Ramos (cell line): ENCODE data around the gene PSMB7.

ENCODE experiments used
- in situ Hi-C: fragments of 300-500 bp; cut with MboI; formaldehyde crosslinking; loops from one replicate; pipeline ENCODE4 v1.14.3; 2022; ENCODE audit warnings: low sequenced_read_pairs; ENCODE audit not compliant: unreplicated experiment

The PSMB7 gene

DNA sequence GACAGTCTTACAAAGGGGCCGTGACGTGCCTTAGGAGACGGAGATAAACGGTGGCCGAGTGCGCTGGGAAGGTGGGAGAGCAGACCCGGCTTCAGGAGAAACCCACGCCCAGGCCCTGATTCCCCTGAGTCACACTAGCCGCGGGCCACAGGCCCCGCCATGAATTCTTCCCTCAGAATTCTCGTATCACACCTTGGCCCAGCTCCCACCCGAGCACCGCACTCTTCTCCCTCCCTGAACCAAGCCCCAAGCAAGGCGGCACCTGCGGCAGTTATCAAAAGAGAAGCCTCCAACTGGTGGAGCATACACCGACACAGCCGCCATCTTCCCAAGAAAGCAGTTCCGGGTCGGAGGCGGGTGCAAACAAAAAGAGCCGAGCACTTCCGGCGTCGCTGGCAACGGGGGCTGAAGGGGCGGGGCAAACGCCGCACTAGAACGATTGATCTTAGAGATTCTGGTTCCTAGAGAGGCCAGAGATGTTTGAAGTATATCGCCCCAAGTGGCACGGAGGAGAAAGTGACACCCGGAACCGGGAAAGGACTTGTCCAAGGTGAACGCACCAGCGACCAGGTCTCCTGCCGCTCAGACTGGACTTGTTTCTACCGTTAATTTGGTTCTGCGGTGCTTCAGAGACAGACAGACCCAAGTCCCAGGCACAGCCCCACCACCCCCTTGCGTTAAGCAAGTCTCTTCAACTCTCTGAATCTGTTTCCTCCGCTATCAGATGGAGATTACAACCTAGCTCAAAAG, at the start of gene PSMB7:
Gene PSMB7 (minus strand): TSS at position 341 of the 750 bp plus-strand sequence. CDS start 17 bp downstream, at position 324.
- in situ Hi-C loops, result no loop called here

DNA sequence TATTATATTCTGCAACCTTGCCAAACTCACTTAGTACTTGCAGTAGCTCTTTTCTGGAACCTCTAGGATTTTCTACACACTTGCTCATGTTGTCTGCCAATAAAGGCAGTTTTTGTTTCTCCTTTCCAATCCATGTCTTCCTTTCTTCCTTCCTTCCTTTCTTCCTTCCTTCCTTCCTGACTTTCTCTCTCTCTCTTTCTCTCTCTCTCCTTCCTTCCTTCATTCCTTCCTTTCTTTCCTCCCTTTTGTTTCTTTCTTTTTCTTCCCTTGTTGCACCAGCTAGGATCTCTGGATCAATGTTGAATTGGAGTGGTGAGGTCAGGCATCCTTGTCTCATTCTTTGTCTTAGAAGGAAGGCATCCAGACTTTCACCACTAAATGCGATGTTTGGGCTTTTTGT, 47.5 kb upstream of the PSMB7 start:
- in situ Hi-C loops, result no loop called here

DNA sequence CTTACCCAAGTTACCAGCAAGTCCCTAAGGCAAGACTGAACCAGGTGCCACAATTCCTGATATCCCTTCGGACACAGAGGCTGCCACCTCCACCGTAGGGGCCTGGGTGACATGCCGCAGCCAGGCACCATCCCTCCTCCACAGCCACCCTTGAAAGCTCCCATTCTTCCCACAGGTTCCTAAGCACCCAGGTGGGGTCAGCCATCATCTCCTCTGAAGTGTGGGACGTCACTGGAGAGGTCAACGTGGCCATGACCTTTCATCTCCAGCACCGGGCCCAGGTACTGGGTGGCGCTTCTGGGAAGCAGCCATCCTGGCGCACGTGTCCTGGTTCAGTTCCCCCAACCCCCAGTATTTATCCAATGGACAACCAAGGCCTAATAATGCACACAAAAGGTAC, 43.2 kb upstream of the PSMB7 start:
- in situ Hi-C loops, result no loop called here

DNA sequence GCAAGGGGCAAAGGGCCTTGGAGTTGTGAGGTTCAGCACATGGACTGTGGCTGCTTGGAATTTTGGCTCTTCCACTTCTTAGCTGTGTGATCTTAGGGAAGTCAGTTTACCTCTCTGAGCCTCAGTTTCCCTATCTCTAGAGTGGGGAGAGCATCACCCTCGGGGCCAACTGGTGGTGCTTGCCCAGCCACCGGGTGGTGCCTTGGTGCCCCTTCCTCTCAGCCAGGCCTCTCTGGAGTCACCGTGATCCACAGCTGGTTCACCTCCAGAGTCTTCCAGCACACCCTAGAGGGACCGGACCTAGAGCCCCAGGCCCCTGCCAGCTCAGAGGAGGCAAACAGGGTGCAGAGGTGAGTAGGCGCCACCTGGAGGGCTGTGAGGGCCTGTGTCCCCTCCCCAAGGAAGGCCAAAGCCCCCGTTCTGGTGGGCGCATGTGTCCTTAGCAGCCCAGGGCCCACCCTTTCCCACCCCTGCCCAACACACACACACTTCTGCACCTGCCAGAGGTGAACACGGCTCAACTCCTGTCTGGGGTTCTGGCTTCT, 42.7 kb upstream of the PSMB7 start:
- in situ Hi-C loops, result no loop called here

DNA sequence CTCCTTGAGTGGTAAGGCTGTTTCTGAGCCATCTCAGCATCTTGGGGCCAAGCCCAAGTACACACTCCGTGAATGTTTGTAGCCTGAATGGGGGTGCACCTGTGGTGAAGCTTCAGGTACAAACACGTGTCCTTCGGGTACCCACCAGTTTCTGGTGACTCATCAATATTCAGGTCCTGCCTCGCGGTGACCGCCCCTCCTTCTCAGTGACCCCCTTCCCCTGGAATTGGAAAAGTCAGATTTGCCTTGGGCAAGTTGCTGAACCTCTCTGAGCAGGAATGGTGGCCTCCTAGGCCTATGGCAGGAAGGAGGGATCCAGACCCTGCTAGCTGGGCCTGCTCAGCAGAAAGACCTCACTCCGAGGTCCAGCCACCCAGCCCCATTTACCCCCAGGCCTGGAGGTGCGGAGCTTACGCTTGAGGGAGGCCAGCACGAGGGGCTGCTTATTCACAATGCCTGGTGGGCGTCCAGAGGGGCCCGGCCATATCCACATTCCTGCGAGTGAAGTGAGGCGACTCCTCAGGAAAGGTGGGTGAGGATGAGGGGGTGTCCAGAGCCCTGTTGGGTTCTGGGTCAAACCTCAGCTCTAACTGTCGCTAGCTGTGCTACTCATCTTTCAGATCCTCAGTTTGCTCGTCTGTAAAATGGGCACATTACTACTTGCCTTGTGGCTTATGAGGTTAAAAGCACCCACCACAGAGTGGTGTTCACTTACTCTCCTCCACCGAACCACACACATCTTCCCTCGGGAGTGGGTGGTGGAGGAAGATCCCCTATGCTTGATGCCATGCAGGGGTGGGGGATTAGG, 42.0 kb upstream of the PSMB7 start:
- in situ Hi-C loops, result no loop called here

DNA sequence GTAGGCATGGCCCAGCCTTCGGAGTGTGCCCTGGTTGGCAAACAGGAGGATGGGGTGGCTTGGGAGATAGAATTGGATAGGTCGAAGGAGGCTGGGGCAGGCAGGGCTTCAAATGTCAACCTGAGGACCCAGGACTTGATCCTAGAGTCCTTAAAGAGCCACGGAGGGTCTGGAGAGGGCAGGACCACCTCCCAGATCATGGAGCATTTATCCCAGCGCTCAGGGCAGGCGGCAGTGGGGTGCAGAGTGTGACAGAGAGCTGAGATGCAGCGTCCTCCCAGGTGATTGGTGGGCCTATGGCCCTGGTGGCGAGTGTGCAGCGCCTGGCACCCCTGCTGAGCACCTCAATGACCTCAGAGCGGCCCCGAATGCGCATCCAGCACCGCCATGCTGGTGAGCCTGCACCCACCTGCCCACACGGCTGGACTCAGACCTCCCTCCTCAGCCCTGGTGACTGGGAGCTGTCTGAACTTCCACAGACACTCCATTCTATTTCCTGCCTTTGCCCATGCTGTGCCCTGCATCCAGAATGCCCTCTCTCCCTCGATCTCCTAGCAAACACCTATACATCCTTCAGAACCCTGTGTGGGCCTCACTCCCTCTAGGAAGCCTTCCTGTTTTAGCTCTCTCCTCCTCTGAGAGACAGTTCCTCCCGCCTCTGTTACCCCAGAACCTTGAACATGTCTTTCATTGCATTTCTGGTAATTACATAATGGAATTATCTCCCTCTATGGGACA, 41.3 kb upstream of the PSMB7 start:
- in situ Hi-C loops, result no loop called here

DNA sequence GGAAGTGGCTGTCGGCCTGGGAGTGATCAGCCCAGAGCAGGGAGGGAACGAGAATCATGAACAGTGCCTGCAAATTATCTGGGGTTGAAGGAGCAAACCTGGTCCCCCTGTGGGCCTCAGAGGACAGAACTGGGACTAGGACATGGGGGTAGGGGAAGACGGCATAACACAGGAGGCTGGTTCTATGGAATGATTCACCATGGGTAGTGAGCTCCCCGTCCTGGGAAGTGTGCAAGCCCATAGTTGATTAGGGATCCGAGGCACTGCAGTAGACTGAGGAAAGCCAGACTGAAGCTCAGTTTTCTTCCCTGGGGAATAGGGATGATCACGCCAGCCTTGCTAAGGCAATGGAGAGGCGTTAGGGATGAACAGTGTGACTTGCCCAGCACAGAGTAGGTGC, 40.6 kb upstream of the PSMB7 start:
- in situ Hi-C loops, result no loop called here

DNA sequence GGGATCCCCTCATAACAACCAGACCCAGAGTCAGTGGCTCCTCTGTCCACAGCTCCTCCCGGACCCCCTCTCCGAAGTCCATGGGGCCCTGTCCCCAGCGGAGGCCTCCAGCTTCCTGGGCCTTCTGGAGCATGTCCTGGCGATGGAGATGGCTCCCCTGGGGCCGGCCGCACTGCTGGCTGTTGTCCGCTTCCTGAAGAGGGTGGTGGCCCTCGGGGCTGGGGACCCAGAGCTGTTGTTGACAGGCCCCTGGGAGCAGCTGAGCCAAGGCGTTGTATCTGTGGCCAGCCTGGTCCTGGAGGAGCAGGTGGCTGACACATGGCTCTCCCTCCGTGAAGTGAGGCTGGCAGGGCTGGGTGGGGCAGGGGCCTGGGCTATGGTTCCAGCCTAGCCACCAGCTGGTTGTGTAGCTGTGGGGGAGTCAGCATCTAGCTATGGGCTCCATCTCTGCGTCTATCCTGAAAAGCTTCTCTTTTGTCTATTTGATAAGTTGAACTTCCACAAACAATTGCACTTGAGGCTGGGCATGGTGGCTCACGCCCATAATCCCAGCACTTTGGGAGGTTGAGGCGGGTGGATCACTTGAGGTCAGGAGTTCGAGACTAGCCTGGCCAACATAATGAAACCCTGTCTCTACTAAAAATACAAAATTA, 39.7 kb upstream of the PSMB7 start:
- in situ Hi-C loops, result no loop called here

DNA sequence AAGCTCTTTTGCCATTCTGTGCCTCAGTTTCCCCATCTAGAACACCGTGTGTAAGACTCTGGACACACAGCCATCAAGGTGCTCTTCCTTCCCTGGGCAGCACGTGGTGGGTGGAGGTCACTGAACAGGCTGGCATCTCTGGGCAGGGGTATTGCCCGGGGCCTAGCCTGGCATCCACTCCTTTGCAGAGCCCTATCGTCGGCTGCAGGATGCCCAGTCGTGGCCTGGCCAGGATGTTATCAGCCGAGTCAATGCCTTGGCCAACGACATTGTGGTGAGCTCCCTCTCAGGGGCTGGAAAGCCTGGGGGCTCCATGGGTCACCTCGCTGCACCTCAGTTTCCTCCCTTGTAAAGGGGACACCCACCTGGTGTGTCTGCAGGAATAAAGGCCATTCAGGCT, 39.1 kb upstream of the PSMB7 start:
- in situ Hi-C loops, result no loop called here

DNA sequence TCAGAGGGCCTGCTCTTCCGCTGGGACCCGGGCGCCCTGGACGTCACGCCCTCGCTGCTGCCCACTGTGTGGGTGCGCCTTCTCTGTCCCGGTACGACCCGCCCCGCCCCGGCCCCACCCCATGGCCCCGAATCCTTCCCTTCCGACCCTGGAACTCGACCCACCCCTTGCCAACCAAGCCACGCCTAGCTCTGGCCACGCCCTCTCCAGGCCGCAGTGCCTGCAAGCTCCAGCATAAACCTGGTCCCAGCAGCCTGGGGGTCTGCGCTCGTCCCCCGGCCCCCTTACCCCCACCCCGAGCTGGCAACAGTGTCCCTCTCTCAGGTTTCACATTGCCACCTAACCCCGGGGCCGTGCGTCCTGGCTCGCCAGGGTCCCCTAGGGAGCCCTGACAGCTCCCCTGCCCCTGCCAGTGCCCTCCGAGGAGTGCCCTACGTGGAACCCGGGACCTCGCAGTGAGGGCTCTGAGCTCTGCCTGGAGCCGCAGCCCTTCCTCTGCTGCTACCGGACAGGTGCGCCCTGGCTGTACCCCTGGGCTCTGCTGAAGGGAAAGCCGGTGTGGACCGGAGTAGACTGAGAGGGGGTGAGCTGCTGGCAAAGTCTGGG, 38.4 kb upstream of the PSMB7 start:
- in situ Hi-C loops, result no loop called here

DNA sequence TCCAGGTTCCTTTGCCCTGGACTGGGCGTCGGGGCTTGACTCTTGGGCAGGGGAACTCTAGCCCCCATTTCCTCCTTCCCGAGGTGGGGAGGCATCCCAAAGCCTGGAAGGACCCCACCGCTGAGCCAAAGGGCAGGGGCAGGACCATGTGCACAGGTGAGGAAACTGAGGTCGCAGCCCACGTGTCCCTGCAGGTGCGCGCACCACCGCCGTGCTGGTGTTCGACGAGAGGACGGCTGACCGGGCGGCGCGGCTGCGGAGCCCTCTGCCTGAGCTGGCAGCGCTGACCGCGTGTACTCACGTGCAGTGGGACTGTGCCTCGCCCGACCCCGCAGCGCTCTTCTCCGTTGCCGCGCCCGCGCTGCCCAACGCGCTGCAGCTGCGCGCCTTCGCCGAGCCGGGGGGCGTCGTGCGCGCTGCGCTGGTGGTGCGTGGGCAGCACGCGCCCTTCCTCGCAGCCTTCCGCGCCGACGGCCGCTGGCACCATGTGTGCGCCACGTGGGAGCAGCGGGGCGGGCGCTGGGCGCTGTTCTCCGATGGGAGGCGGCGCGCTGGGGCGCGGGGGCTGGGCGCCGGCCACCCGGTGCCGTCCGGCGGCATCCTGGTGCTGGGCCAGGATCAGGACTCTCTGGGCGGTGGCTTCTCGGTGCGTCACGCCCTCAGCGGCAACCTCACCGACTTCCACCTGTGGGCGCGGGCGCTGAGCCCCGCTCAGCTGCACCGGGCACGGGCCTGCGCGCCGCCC, 37.8 kb upstream of the PSMB7 start:
- in situ Hi-C loops, result no loop called here

DNA sequence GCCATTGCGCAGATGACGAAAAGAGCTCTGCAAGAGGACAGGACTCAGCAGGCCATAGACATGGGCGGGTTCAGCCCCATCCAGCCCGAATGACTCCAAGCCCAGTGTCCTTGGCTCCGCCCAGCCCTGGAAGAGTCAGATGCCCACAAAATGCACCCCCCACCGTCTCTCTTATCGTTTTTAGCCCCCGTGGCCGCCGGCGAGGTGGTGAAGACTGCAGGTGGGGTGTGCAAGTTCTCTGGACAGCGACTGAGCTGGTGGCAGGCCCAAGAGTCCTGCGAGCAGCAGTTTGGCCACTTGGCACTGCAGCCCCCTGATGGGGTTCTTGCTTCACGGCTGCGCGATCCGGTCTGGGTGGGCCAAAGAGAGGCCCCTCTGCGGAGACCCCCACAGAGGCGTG, 37.1 kb upstream of the PSMB7 start:
- in situ Hi-C loops, result no loop called here

DNA sequence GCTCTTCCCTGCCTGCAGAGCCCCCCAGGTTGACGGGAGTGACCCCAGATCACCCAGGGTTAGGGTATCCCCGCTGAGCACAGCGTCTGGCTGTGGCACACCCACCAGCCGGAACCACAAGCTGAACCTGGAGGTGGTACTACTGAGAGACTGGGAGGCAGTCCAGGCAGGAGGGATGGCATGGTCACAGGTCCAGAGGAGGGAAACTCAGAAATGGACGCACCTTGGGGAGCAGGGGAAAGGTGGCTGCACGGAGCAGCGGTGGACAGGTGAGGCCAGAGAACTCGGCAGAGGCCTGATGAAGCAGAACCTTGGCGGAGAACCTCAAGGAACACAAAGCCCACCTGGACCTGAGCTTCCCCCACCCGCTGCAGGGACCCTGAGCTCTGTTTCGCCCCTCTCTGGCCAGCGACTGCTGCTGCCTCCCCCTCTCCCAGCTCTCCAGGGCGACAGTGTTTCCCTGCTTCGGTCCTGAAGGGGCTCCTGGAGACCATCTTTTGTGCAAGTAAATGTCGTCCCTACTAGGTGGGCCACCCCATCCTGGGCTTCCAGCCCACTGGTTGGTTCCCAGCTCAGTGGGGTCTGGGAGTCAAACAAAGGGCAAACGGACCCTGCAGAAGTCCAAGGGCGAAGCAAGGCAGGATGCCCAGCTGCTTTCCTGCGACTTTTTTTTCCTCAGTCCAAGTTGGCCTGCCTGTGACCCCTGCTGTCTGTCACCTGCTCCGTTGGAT, 35.9 kb upstream of the PSMB7 start:
- in situ Hi-C loops, result no loop called here

DNA sequence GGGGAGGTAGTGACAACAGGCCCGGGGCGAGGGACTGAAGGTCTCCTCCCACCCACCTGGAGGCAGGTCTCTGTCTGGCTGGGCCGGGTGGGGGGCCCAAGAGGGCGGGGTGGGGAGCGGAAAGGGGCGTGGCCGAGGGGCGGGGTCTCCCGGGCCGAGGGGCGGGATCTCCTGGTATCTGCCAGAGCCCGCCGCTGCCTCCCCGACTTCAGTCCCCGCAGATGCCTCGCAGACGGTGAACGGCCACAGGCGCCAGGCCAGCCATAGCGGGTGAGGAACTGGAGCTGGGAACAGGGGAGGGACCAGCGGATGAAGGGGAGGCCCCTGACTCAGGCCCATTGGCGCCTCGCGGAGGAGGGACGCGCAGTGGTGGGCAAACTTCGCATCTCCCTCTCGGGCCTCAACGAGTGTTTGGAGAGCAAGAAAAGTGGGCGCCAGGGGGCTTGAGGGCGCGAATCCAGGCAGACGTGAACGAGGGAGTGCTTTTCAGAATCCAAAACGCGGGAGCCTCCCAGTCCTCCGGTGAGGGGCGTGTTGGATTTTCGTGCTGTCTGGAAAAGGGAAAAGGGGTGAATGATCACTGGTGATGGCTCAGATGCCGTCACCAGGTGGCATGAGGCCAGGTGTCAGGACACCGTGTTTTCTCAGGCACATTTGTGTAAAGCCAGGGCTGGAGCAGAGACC, 35.1 kb upstream of the PSMB7 start, which contains the start of gene ADGRD2:
Gene ADGRD2 (plus strand): TSS at position 211 of the 684 bp plus-strand sequence. CDS start 1,216 bp downstream, outside the sequence.
- in situ Hi-C loops, result no loop called here

DNA sequence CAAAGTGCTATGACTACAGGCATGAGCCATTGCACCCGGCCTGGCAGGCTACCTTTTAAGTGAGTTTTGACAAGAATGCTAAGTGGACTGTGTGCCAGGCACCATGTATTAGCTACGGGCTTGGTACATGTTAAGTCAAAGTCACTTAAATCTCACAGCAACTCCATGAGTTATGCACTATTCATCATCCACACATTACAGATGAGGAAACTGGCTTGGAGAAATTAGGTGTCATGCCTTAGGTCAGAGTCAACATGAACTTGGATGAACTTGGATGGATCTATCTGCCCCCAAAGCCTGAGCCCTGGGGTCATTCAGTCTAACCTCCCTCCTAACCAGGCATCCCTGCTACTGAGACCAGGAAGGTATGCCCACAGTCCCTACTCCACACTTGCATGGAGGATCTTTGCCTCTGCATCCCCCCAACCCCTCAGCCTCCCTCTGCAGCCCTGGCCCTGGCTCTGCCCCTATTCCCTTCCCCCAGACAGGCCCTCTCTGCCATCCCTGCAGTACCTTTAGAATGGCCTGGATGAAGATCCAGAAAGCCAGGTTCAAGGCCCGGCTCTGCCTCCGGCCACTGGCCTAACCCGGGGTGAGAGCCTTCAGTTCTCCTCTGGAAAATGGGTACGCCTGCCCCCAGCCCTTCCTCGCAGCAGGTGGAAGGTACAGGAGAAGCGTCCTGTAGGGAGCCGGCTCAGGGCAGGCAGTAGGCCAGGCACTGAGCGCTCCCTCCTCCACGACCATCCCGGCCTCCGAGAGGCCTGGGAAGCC, 34.3 kb upstream of the PSMB7 start:
- in situ Hi-C loops, result no loop called here

DNA sequence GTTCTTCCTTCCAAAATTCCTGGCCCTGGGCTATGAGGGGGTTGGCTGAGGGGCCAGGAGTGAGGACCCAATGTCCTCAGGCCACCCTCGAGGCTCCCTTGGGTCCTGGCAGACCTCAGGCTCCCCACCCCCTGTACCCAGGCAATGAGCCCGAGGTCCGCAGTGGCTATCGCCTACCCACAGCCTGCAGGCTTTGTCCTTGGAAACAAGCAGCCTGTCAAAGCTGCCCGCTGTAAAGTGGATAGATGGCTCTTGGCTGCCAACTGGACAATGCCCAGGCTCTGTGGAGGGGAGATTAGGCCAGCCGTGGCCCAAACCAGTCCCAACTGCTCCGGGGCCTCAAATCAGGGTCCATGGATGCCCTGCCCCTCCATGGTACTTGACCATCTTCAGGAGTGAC, 32.8 kb upstream of the PSMB7 start:
- in situ Hi-C loops, result no loop called here

DNA sequence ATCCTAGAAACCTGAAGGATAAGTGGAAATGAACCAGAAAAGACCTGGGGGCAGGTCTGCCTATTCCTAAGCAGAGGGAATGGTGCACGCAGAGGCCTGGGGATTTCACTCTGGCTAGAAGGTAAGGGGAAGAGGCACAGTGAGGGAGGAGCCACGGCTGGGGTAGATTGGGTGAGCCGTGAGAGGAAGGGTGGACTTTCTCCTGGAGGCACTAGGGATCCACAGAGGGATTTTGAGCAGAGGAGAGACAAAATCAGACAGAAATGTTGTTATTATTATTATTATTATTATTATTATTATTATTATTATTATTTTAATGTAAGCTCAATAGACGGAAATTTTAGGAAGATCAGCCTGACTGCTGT, 32.0 kb upstream of the PSMB7 start:
- in situ Hi-C loops, result no loop called here
